GM21360 (cell line): ENCODE results near the gene NHSL2.
"Not testable (repeated sequence)": the region's sequence is repeated elsewhere in the genome, so short reads cannot be mapped to it uniquely, and the experiment has no call there.

Experiments
- ATAC-seq: cut with Tn5 transposase; IDR thresholded peaks from one replicate; pipeline ENCODE4 v1.9.1; 2021; ENCODE audit warnings: mild to moderate bottlenecking, moderate library complexity; ENCODE audit not compliant: unreplicated experiment

NHSL2 gene

DNA sequence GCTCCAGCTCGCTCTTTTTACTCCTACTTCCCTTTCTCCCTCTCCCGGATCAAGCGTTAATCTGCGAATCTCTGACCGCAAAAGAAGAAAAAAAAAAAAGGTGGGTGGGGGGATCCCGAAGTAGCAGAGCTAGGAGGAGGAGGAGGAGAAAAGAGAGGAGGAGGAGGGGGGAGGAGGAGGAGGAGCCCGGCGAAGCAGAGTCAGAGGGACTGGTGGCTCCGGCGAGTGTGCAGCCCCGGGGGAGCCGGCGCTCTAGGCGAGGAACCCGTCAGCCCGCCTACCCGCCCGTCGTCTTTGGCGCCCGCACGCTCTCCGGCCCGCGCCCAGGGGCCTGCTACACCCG lies at the start of gene NHSL2:
Gene NHSL2 (plus strand): TSS at position 203 of the 343 bp plus-strand sequence.
- ATAC-seq = no peak

- ATAC-seq = no peak
Observed at GRCh38 chrX:71867680-71868079, 43.0 kb upstream of the NHSL2 start.

GRCh38 chrX:71869566-71869965 lies 41.1 kb upstream of the NHSL2 start:
- ATAC-seq = not testable (repeated sequence)

GRCh38 chrX:71870208-71871098 lies 40.2 kb upstream of the NHSL2 start:
- no peak for ATAC-seq

GRCh38 chrX:71871367-71871766 lies 39.3 kb upstream of the NHSL2 start:
- ATAC-seq = no peak

DNA sequence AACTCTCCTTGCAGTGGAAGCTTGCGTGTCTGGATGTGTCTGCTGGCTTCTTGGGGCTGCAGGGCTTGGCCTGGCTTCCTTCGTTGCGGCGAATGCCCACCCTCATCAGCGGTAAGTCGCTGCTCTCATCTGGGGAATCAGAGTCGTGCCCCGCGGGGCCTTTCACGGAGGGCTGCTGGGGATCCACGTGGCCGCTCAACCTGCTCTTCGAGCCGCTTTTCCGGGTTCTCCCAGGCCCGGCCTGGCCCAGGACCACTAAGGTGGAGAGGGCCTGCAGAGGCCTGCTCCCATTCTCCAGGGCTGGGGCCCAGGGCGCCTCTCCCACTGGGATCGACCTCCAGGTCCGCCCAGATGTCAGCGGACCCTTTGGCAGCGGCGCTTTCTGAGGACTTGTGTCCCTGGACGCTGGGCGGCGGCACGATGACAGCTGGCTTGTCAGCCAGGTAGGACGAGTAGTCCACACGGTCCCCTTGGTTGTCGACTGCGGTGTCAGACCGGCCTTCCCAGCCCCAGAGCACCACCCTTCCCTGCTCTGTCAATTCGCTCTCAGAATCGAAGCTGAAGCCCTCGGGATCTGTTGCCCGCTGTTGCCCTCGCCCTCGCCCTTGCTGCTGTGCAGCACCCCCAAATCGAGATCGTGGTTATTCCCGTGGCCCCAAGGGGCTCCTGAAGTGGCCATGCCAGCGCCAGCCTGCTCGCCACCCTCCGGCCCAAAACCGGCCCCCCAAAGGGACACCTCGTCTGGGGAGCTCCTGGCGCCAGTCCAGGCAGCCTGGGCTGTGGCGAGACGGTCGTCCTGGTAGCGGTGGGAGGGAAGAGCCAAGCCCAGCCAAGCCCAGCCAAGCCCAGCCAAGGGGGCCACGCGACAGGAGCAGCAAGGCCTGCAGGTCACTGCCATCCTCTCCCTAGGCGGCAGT lies 37.8 kb upstream of the NHSL2 start:
- ATAC-seq = no peak

DNA sequence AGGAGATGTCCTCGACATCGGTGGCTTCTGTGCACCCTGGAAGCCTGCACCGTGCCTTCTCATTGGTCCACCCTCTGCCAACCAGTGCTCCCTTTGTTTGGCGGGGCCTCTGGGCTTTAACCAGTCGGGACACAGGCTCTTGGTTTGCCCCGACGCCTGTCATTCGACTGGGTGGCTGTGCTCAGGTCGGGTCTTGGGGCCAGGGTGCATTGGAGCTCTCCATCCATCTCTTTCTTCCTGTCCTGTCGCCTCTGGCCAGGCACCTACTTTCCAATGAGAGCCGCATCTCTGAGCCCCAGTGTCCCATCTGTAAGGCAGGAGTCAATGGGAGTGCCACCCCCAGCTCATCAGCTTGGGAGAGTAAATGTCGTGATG lies 37.2 kb upstream of the NHSL2 start:
- no peak for ATAC-seq

GRCh38 chrX:71876841-71877240 lies 33.8 kb upstream of the NHSL2 start:
- ATAC-seq = not testable (repeated sequence)

DNA sequence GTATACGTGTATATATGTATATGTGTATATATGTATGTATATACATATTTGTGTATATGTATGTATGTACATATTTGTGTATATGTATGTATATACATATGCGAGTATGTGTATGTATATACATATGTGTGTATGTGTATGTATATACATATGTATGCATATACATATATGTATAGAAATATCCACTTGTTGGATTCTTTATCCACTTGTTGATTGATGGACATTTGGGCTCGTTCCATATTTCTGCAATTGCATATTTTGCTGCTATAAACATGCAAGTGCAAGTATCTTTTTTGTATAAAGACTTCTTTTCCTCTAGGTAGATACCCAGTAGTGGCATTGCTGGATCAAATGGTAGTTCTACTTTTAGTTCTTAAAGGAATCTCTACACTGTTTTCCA lies 25.5 kb upstream of the NHSL2 start:
- no peak for ATAC-seq

DNA sequence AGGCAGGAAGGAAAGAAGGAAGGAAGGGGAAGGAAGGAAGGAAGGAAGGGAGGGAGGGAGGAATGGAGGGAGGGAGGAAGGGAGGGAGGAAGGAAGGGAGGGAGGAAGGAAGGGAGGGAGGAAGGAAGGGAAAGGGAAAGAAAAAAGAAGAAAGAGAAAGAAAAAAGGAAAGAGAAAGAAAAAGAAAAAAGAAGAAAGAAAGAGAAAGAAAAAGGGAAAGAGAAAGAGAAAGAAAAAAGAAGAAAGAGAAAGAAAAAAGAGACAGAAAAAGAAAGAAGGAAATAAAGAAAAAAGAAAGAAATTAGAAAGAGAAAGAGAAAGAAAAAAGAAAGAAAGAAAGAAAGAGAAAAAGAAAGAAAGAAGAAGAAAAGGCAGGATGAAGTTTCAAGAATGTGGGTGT lies 15.0 kb upstream of the NHSL2 start:
- no peak for ATAC-seq

DNA sequence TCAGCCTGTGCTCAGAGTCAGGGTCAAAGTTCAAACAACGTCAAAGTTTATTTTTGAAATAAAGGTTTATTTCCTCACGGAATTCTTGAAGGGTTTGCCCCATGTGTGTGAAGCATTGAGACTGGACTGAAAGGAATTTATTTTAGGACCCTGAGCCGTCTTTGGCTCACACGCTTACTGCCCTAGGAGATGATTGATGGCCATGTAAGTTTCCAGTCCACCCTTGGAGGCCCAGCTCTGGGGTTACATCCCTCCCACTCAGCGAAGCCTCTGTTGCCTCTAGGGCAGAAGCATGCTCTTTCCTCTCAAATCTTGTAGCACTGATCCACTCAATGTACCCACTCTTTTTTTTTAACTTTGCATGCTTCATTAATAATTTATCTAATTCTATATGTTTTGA lies 4.5 kb upstream of the NHSL2 start:
- ATAC-seq = no peak

- no peak for ATAC-seq
Observed at GRCh38 chrX:71908387-71908786, 2.3 kb upstream of the NHSL2 start.

DNA sequence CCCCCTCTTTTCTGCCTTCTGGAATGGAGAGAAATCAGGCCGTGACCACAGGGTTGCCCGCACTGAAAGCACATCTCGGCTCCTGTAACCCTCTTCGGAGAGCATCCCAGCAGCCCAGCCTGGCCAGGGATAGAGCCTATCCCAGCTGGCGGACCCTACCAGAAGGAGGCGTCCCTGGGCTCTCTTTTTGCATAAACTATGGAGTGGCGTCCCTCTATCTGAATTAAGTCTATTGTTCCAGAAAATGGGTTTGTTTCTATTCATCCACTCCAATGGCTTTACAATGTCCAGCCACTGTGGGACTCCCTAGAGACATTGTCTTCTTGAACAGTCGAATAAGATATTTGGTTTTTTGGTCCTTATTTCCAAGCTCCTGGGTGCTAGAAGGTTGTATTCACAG lies 689 bp upstream of the NHSL2 start:
- ATAC-seq = no peak

- ATAC-seq = no peak
Observed at GRCh38 chrX:71910986-71911730, 513 bp downstream of the NHSL2 start.

DNA sequence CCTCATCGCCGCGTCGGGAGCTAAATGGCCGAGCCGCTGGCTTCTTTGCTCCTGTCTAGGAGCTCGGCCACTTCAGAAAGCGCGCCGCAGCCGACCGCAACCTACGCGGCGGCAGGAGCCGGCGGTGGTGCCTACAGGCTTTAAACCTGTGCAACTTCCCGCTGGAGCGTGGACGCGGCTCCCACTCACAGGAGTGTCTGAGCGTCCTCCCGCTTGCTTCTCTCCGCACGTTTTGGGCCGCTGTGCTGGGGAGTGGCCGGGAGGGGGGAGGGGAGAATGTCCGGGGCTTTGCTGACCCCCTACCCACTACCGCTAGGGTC lies 1.0 kb downstream of the NHSL2 start:
- no peak for ATAC-seq

DNA sequence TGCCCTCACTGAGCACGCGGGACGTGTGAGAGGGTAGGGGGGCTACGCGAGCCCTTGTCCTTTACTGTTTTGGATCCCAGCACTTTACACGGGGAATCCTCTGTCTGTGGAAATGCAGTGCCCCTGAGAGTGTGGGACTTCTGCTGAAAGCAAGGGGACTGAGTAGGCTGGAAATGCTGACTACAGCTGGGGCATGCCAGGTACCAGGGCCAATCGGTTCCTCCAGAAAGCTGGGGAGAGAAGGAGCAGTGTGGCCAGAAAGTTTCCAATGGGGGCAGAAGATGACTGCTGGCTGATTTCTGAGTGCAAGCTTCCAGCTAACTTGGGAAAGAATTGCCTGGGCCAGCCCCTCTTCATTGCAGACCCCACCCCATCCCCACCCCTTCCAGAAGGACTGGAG lies 1.5 kb downstream of the NHSL2 start:
- no peak for ATAC-seq

DNA sequence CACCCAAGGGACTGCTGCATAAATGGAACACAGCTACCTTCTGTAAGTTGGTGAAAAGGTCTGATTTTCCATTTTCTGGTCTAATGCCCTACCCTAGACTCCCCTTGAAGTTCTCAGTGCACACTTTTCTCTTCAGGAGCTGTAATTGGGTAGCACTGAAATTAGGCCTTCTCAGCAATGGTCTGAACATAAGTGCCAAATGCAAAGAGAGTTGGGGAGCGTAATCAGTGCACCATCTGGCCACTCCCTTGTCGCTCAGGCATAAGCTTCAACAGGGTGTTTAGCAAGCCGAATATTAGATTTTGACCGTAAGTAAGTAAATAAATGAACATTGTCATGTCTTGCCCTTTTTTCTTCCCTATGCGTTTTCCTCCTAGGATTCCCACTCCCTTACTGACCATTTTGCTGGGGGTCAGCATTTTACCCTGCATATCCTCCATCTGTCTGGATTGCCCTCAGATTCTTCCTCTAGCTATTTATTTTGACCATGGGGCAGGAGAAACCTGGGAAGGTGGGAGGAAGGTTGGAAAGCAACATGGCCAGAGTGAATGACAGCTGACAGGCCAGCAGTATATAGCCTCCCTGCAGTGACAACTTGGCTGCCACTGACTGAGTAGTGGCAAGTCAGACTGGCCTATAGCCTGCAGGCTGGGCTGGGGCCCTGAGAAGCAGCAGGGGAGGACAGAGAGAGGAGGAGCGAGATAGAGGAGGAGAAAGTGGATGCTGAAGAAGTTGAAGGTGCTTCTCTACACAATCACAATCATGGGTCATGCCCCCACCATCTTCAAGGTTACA lies 2.7 kb downstream of the NHSL2 start:
- ATAC-seq = no peak

DNA sequence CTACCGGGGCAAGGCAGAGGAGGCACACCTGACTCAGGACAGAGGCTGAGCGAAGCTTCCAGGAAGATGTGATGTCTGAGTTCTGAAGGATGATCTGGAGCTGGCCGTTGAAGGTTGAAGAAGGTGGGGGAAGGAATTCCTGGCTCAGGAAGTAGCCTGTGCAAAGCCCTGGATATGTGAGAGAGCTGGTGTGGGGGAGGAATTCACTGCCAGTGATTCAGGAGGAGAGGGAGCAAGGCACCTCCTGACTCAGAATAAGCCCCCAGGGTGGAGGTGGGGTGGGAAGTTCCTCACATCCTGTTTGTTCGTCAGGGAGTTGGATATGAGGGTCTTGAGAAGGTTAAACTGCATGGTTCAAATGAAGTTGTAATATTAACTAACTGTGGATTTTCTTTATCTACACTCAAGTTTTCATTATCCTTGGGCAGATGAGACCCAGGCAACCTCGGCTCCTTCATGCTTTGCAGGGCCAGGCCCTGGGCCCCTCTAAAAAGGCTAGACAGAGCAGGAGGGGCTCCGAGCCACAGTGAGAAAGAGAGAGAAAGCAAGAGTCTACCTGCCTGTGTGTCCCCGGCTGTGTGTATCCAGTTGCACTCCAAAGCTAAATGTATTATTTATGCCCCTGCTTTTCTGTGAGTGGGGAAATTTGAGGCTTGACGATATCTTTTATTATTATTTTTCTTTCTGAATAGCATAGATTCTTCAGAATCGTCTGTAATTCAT lies 7.1 kb downstream of the NHSL2 start:
- no peak for ATAC-seq

DNA sequence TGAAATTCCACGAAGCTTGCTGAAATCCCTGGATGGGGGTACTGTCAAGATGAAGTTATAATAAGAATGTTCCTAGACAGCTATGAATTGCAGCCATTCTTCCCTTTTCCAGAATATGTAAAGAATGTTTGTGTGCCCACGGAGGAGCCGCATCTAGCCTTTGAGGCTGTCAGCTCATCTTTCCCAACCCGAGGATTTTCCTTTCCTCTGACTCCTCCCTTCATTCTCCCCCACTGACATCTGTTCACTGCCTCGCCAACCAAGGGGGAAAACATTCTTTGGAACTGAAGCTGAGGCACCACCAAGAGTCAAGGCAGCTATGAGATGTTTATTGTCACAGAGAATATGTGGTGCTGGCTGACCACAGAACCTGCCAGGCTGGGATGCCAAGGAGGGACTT lies 8.8 kb downstream of the NHSL2 start:
- no peak for ATAC-seq

- ATAC-seq = no peak
Observed at GRCh38 chrX:71919886-71920285, 9.2 kb downstream of the NHSL2 start.
